Measurements from ENCODE around the gene THSD7B.

The THSD7B gene

DNA sequence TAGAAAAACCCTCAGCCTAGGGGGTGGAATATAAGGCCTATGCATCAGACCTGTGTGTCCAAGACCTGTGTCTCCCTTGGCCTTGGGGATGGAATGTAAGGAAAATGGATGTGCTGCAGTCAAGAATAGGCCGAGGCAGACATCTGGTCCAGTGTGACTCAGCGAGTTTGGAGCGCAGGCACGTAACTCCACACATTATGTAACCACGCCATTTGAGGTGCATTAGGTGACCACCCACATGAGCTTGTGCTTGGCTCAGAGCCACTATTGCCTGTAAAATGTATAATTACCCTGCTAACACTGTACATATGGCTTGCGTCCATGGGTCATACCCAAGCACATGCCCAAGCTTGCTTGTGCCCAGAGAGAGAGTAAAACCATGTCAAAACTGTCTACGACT is 618.0 kb downstream of the THSD7B start:
- DNase-seq: peak; percentile 6 to 18
- TF ChIP-seq GATA1 (IDR thresholded peaks at IDR 0.05; ENCODE audit: low read depth, low read length) (no peak), POLR2A (IDR thresholded peaks at IDR 0.05; ENCODE audit: low read length) (no peak)

DNA sequence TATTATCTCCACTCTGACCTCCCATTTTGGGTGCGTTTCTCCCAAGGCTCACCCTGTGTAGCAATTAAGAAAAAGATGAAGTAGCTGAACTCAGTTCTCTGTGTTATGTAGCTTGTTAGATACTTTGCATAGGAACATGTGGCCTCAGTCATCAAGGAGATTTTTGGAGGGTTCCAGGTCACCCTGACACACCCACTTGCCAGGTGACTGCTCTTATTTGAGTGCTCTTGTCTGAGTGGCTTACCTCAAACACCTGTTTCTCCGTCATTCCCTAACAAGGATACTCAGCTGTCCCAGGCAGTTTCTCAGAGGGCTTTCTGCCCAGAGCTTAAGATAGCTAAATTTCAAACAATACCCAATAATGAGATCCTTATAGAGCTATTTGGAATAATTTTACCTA is 621.7 kb downstream of the THSD7B start:
- DNase-seq: no peak
- TF ChIP-seq POLR2A (IDR thresholded peaks at IDR 0.05; ENCODE audit: low read length): no peak
- no peak for TF ChIP-seq GATA1 (IDR thresholded peaks at IDR 0.05; ENCODE audit: low read depth, low read length)

DNA sequence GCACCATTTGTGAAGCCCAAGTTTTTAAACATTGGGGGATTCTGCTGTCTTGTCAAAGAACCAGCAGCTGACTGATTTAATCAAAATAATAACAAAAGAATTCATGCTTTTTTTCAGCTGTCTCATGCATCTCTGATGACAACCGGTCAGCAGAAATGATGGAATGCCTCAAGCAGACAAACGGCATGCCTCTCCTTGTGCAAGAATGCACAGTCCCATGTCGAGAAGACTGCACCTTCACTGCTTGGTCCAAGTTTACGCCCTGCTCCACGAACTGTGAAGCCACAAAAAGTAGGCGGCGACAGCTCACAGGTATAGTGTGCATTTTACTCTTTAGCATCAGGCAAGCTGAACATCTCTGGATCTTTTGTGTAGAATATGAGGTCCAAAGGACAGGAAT is 640.2 kb downstream of the THSD7B start:
- no peak for TF ChIP-seq GATA1 (IDR thresholded peaks at IDR 0.05; ENCODE audit: low read depth, low read length)
- TF ChIP-seq POLR2A (IDR thresholded peaks at IDR 0.05; ENCODE audit: low read length): no peak
- DNase-seq: no peak

DNA sequence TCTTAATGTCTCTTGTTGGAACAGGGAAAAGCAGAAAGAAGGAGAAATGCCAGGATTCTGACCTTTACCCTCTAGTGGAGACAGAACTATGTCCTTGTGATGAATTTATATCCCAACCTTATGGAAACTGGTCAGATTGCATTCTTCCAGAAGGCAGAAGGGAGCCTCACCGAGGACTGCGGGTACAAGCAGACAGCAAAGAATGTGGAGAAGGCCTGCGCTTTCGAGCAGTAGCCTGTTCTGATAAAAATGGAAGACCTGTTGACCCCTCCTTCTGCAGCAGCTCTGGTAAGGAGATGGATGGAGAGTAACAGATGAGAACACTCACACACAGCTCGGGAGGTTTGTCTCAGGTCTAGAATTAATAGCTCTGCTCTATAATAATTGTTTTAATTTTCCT is 646.2 kb downstream of the THSD7B start:
- DNase-seq: no peak
- TF ChIP-seq POLR2A (IDR thresholded peaks at IDR 0.05; ENCODE audit: low read length) (no peak), GATA1 (IDR thresholded peaks at IDR 0.05; ENCODE audit: low read depth, low read length) (no peak)

DNA sequence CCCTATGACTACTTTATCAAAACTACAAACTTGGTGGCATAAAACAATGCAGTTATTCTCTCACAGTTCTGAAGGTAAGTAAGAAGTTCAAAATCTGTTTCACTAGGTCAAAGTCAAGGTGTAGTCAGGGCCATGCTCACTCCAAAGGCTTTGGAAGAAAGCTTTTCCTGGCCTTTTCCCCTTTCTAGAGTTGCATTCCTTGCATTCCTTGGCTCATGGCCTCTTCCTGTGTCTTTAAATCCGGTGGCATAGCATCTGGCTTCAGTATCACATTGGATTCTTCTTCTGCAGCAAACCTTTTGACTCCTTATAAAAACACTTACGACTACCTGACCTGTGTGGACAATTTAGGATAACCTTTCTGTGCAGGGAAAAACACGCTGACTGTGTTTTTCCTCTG is 655.4 kb downstream of the THSD7B start:
- no peak for DNase-seq
- TF ChIP-seq GATA1 (IDR thresholded peaks at IDR 0.05; ENCODE audit: low read depth, low read length): no peak
- no peak for TF ChIP-seq POLR2A (IDR thresholded peaks at IDR 0.05; ENCODE audit: low read length)

DNA sequence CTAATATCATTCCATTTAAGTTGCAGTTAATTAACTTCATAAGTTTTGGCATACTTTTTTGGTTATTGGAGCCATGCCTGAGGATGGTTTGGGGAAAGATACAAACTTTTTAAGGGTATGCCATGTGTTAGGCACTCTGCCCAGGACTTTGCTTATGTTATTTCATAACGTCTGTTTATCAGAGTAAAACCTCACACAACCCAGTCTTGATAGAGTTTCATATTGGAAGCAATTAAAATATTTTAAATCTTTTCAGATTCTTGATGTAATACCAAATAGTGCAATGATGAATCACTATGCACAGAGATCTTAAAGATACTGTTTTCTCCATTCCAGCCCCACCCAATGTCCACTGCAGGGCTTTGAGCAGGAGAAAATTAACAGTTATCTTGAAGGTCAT is 669.8 kb downstream of the THSD7B start:
- DNase-seq: no peak
- TF ChIP-seq GATA1 (IDR thresholded peaks at IDR 0.05; ENCODE audit: low read depth, low read length): no peak
- TF ChIP-seq POLR2A (IDR thresholded peaks at IDR 0.05; ENCODE audit: low read length): no peak

DNA sequence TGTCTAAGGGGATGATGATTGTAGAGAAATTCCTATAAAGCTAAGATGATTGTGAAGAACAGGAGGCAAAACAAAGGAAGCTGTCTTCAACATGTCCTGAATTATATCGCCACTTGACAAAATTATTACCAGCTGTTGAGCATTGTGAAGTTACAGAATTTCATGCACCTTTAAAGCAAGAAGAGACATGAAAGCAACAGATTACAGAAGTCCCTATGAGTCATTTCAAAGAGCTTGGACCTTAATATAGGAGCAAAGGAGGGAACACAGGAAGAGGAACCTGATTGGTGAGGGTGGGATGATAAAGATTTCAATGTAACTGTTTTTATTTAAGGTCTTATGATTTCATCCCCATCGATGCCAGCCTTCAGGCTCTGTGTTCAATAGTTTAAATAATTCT is 672.0 kb downstream of the THSD7B start:
- DNase-seq: no peak
- TF ChIP-seq GATA1 (IDR thresholded peaks at IDR 0.05; ENCODE audit: low read depth, low read length) (no peak), POLR2A (IDR thresholded peaks at IDR 0.05; ENCODE audit: low read length) (no peak)

DNA sequence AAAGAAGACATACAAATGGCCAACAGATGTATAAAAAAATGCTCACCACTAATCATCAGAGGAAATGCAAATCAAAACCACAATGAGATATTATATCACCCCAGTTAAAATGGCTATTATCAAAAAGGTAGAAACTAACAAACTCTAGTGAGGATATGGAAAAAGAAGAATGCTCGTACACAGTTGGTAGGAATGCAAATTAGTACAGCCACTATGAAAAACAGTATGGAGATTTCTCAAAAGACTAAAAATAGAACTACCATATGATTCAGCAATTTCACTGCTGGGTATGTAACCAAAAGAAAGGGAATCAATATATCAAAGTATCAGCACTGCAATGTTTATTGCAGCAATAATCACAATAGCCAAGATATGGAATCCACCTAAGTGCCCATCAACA is 679.6 kb downstream of the THSD7B start:
- TF ChIP-seq POLR2A (IDR thresholded peaks at IDR 0.05; ENCODE audit: low read length) (no peak), GATA1 (IDR thresholded peaks at IDR 0.05; ENCODE audit: low read depth, low read length) (no peak)
- DNase-seq: no peak

DNA sequence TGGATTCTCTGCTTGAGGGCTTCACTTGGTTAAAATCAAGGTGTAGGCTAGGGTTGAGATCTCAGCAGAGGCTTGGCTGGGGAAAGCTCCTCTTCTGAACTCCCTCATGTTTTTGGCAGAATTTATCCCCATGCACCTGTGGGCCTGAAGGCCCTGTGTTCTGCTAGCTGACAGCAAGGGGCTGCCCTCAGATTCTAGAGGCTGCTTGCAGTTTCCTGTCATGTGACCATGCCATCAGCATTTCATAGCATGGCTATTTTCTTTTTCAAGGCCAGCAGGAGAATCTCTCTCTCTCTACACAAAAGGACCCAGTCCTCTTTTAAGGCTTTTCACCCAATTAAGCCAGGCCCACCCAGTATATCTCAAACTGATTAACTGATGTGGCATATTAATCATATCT is 684.1 kb downstream of the THSD7B start:
- no peak for DNase-seq
- TF ChIP-seq POLR2A (IDR thresholded peaks at IDR 0.05; ENCODE audit: low read length): no peak
- TF ChIP-seq GATA1 (IDR thresholded peaks at IDR 0.05; ENCODE audit: low read depth, low read length): no peak

DNA sequence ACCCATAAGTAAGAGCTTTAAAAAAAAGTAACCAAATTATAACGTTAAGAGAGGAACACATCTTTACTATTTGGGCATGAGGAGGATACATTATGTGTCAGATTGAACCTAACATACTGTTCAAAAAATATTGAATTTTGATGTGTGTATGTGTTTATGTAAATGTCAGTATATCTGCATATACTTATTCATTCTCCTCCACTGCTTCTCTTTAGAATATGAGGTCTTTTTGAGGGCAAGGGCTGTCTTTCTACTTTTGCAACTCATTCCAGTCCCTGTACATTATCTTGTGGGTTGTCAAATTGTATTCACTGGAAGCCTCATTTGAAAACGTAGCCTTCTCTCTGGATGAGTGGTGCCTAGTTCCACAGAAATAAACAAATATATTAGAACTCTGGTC is 689.5 kb downstream of the THSD7B start:
- DNase-seq: no peak
- TF ChIP-seq POLR2A (IDR thresholded peaks at IDR 0.05; ENCODE audit: low read length) (no peak), GATA1 (IDR thresholded peaks at IDR 0.05; ENCODE audit: low read depth, low read length) (no peak)

DNA sequence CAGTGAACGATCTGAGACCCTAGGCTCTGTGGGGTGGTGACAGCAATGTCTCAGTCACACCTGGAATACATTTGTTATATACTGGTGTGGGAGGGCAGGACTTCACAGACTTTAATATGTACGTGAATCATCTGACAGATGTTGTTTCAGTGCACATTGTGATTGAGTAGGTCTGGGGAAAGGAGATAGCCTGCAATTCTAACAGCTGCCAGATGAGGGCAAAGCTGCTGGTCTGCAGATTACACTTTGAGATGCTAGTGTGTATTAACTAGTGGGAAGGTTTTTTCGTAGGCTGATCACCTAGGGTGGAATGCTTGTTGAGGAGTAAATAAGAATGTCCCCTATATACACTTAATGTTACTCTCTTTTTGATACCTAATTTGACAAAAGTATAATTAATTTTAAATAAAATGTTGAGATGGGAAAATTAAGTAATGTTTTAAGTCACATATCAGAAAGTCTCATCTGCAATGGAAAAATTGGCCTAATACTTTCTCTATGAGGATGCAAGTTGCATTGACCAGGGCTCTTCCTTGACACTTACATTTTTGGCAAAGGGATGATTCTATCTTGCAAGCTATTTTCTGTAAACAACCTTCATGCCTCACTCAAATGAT is 702.0 kb downstream of the THSD7B start:
- peak; percentile 5 to 26 for DNase-seq
- no peak for TF ChIP-seq POLR2A (IDR thresholded peaks at IDR 0.05; ENCODE audit: low read length)
- TF ChIP-seq GATA1 (IDR thresholded peaks at IDR 0.05; ENCODE audit: low read depth, low read length): no peak

DNA sequence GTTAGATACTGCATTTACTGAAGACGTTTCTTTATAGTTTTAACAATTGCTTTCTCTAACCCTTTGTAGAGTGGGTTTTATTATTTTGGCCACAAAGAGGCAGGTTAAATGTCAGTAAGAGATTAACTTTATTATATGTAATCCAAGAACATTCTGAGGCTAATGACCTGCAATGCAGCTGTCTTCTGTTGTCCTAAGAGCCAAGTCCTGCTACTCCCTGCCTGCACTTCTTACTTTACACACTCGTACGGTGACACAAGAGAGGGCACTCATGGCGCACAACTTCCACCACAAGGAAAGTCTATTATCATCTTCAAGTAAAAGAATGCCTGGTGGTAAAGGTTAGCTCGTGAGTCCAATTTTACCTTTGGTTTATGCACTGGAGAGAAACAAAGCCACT is 727.9 kb downstream of the THSD7B start:
- DNase-seq: no peak
- no peak for TF ChIP-seq POLR2A (IDR thresholded peaks at IDR 0.05; ENCODE audit: low read length)
- no peak for TF ChIP-seq GATA1 (IDR thresholded peaks at IDR 0.05; ENCODE audit: low read depth, low read length)

DNA sequence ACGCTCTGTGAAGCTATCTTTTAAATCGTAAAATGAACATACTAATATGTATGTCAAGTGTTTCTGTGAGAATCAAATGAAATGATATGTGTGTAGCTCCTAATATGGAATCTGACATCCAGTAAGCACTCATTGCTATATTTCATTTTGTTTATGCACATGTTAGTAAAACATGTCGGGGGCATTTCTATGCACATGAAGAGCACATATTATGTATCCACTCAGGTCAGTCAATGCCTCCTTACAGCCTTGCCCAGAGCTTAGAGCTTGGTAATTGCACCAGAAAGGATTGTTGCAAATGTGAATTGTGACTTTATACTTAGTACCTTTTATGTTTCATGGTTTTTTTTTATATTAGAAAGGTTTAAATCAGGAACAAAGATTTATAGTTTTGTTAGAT is 735.3 kb downstream of the THSD7B start:
- TF ChIP-seq POLR2A (IDR thresholded peaks at IDR 0.05; ENCODE audit: low read length) (no peak), GATA1 (IDR thresholded peaks at IDR 0.05; ENCODE audit: low read depth, low read length) (no peak)
- DNase-seq: no peak

DNA sequence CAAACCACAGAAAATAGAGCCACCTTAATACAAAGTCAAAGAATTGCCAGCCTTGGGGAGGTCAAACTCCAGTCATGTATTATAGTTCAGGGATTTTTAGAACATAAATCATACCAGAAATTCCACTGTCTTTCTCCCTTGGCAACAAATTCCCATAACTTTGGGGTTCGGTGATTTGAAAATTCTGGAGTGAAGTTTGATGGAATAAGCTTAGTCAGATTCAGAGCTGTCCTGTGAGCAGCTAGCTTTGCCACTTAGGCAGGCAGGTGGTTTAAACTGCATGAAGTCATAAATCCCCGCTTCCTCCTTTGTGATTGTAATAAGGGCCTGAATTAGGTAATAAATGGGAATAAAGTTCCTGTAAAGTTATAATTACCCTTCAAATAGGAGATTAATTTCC is 741.9 kb downstream of the THSD7B start:
- TF ChIP-seq POLR2A (IDR thresholded peaks at IDR 0.05; ENCODE audit: low read length) (no peak), GATA1 (IDR thresholded peaks at IDR 0.05; ENCODE audit: low read depth, low read length) (no peak)
- no peak for DNase-seq

DNA sequence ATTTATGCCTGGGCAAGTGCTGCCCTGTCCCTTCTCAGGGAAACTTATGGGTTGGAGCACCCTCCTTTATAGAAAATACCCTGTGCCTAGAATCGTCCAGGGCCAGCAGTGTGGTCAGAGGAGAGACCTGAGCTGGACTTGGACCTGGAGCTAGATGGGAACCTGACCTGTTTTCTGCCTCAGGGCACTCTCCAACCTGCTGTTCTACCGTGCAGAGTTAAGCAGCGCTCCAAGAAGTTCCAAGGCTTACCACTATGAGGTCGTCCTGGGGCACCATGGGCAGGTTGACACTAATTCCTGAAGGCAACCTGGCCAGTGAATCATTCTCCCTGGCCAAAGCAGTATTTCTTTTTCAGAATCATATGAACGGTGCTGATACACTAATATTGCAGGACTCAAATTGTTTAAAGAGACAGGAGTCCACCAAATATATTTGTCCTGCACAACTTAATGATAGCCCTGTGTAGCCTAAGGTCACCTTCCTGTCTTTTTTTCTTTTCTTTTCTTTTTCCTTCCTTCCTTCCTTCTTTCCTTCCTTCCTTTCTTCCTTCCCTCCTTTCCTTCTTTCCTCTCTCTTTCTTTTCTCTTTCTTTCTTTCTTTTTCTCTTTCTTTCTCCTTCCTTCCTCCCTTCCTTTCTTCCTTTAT is 743.5 kb downstream of the THSD7B start:
- DNase-seq: no peak

More for the DNA sequence above, 743.5 kb downstream of the THSD7B start:
- TF ChIP-seq POLR2A (IDR thresholded peaks at IDR 0.05; ENCODE audit: low read length): no peak
- no peak for TF ChIP-seq GATA1 (IDR thresholded peaks at IDR 0.05; ENCODE audit: low read depth, low read length)

Data from erythroblast (primary cell).